K562 (cell line): ENCODE measurements around the gene BARD1. TPM values are rescaled to one million over a fixed set of nuclear protein-coding genes. Genes with fewer than 3 reads are reported as not detected.

Source experiments
- ATAC-seq: fragments of 200-7000 bp; cut with Tn5 transposase; 3 replicates; pipeline ENCODE4 v1.9.1; 2020; ENCODE audit warnings: moderate library complexity
- BruUV-seq: library from RNA; stranded (reverse); fragments of 400-500 nt; replicated peaks from 2 replicates; lab custom pipeline; 2021; lab: Mats Ljungman, UMichigan
- CTCF ChIA-PET: fragments of 300-600 bp; formaldehyde crosslinking; extraction: SDS; loops from one replicate; lab custom pipeline; 2021; ENCODE audit warnings: low intra/inter-chr PET ratio; lab: Yijun Ruan, JAX
- POLR2A ChIA-PET: fragments of 300-600, 350-650 bp; sonication (Branson Sonifier 250); formaldehyde crosslinking; extraction: SDS; loops from one replicate; lab custom pipeline; 2021; ENCODE audit warnings: antibody characterized with exemption, inconsistent platforms; lab: Yijun Ruan, JAX
- DNase-seq, 4 experiments: peaks; one replicate each; pipeline versions ENCODE4 v3.0.0 to v3.0.0-alpha.2; 2011 to 2018; ENCODE audit warnings: low spot score in 3 of 4, mixed read lengths in 3 of 4; ENCODE audit errors: extremely low read depth in 1 of 4
- FAIRE-seq: peaks from 2 replicates; lab custom pipeline; 2011; peaks lifted over from hg19 to GRCh38; lab: Jason Lieb, UNC
- H2AFZ ChIP-seq: 2 replicates; pipeline ENCODE4 v1.6.0; 2011; ENCODE audit warnings: low read depth, low read length, control low read depth, inconsistent platforms
- H3K27ac ChIP-seq: fragments of 200-600 bp; 3 replicates; pipeline ENCODE4 v1.8.0; 2011; ENCODE audit warnings: low read depth, mild to moderate bottlenecking, control low read depth, inconsistent platforms, low read length, moderate library complexity, mixed read lengths; ENCODE audit errors: extremely low read depth
- H3K27me3 ChIP-seq, 2 experiments: fragments of 300-600 bp in 1 of 2; 2 replicates in 1 of 2; 3 replicates in 1 of 2; pipeline versions ENCODE4 v1.6.0 to v1.8.0; 2011; ENCODE audit warnings: inconsistent platforms in 2 of 2, low read length in 2 of 2, mild to moderate bottlenecking in 1 of 2, mixed read lengths in 1 of 2, moderate library complexity in 1 of 2; ENCODE audit not compliant: control insufficient read depth in 2 of 2, insufficient read depth in 2 of 2
- H3K36me3 ChIP-seq: fragments of 300-600 bp; 3 replicates; pipeline ENCODE4 v1.8.0; 2011; ENCODE audit warnings: mild to moderate bottlenecking, low read length, inconsistent platforms; ENCODE audit not compliant: control insufficient read depth, insufficient read depth
- H3K4me1 ChIP-seq, 2 experiments: fragments of 200-600 bp in 1 of 2; replicated peaks in 1 of 2; 2 replicates in 1 of 2; 3 replicates in 1 of 2; pipeline versions ENCODE4 v1.5.1 to v1.8.0; 2011; ENCODE audit warnings: inconsistent platforms in 2 of 2, low read length in 2 of 2, mild to moderate bottlenecking in 1 of 2, mixed read lengths in 1 of 2, moderate library complexity in 1 of 2; ENCODE audit not compliant: control insufficient read depth in 2 of 2, insufficient read depth in 2 of 2
- H3K4me2 ChIP-seq: 2 replicates; pipeline ENCODE4 v1.6.1; 2011; ENCODE audit warnings: low read length, control low read depth, inconsistent platforms, mixed read lengths; ENCODE audit not compliant: insufficient read depth
- H3K4me3 ChIP-seq: fragments of 200-600 bp; sonication (generic), shearing (Covaris generic); 2 replicates; pipeline ENCODE4 v1.5.1; 2016; ENCODE audit warnings: control low read depth, inconsistent platforms
- H3K79me2 ChIP-seq: fragments of 200-600 bp; 3 replicates; pipeline ENCODE4 v1.8.0; 2011; ENCODE audit warnings: low read length, inconsistent platforms; ENCODE audit not compliant: control insufficient read depth, insufficient read depth
- H3K9ac ChIP-seq, 2 experiments: 2 replicates each; pipeline versions ENCODE4 v1.6.0 to v1.6.1; 2011; ENCODE audit warnings: low read depth in 2 of 2, low read length in 2 of 2, control low read depth in 1 of 2, inconsistent platforms in 1 of 2, mild to moderate bottlenecking in 1 of 2, mixed read lengths in 1 of 2; ENCODE audit not compliant: insufficient read depth in 1 of 2
- H3K9me1 ChIP-seq: one replicate; pipeline ENCODE4 v1.6.0; 2011; ENCODE audit warnings: inconsistent platforms, mild to moderate bottlenecking, low read length, moderate library complexity; ENCODE audit not compliant: control insufficient read depth, insufficient read depth
- H3K9me3 ChIP-seq: replicated peaks from 2 replicates; pipeline ENCODE4 v1.5.1; 2011; ENCODE audit warnings: low read depth, low read length, inconsistent platforms; ENCODE audit not compliant: control insufficient read depth, insufficient read depth
- H4K20me1 ChIP-seq: replicated peaks from 2 replicates; pipeline ENCODE4 v1.6.1; 2011; ENCODE audit warnings: low read length, inconsistent platforms, mixed read lengths; ENCODE audit not compliant: control insufficient read depth, insufficient read depth
- XRCC5 ChIP-seq: fragments of 200-400 bp; formaldehyde crosslinking; IDR thresholded peaks from 2 replicates; pipeline ENCODE4 v1.6.1; 2017; ENCODE audit warnings: low read depth, mild to moderate bottlenecking, low read length
- WGBS: fragments of 100-300 bp; shearing (Covaris generic); methylation state at CpG from one replicate; pipeline ENCODE4 v1.1.6; 2016; ENCODE audit warnings: low coverage, mixed read lengths; ENCODE audit not compliant: insufficient coverage; ENCODE audit errors: missing lambda C conversion rate; 5-methylcytosine and 5-hydroxymethylcytosine counted together
- in situ Hi-C: fragments of 300-500 bp; cut with MboI; formaldehyde crosslinking; loops from 4 replicates; pipeline ENCODE4 v1.15.0; 2018; ENCODE audit warnings: inconsistent platforms, mixed read lengths
- intact Hi-C: fragments of 100-400 bp; cut with micrococcal nuclease; formaldehyde crosslinking; loops from 2 replicates; pipeline ENCODE4 v1.14.2; 2022
- polyA plus RNA-seq, 8 experiments: library from polyadenylated mRNA; depleted of rRNA in 4 of 8; stranded (reverse) in 5 of 8; unstranded in 3 of 8; fragments of >200 nt; fragmentation: Nextera tagmentation in 2 of 8; fragmentation: Illumina TruSeq in 1 of 8; extraction: Ambion mirVana in 2 of 8; extraction: Trizol in 1 of 8; gene quantifications; 2 replicates each; pipeline versions ENCODE4 v1.2.1 to v1.2.3, GENCODE V29; 2011 to 2014; ENCODE audit warnings: inconsistent platforms in 1 of 8, missing spikeins in 1 of 8
- total RNA-seq, 7 experiments: library from RNA; depleted of rRNA in 6 of 7; stranded (reverse); fragments of >200 nt in 6 of 7; fragmentation: Illumina TruSeq in 2 of 7; extraction: Trizol in 2 of 7; gene quantifications; 2 replicates each; pipeline versions ENCODE4 v1.2.1 to v1.2.3, GENCODE V29; 2011 to 2021; ENCODE audit warnings: low replicate concordance in 1 of 7
- TF ChIP-seq, protein P1 (sequence below), 2 experiments: fragments of 450-650 bp in 1 of 2; sonication (generic) in 1 of 2; formaldehyde crosslinking in 1 of 2; IDR thresholded peaks; 2 replicates each; pipeline versions ENCODE4 v1.7.1 to v1.9.0; 2016 to 2022; ENCODE audit warnings: inconsistent platforms in 1 of 2, mild to moderate bottlenecking in 1 of 2, missing genetic modification reagents in 1 of 2

Gene BARD1
- total and polyA plus RNA-seq, 9 of the 15 experiments (the other 6 are each of a cell fraction or from before 2014, with no cell fraction given) = 6.3 to 18.9 (median 11.3) TPM

DNA sequence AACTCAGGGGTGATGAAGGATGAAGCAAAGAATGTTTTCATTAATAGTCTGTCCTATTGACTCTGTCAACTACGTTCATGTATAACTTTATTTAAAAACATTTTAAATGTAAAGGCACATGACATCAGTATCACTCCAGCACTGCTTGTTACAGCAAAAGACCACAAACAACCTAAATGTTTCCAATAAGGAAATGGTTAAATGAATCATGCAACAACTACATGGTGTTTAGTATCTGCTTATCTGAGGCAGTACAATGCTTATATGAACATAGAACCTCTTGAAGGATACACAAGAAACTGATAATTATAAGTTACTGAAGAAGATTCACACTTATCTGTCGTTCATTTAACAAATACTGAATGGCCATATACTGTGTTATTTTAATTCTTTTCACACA is 8.4 kb downstream of the BARD1 start:
- TF ChIP-seq, protein P1, sequence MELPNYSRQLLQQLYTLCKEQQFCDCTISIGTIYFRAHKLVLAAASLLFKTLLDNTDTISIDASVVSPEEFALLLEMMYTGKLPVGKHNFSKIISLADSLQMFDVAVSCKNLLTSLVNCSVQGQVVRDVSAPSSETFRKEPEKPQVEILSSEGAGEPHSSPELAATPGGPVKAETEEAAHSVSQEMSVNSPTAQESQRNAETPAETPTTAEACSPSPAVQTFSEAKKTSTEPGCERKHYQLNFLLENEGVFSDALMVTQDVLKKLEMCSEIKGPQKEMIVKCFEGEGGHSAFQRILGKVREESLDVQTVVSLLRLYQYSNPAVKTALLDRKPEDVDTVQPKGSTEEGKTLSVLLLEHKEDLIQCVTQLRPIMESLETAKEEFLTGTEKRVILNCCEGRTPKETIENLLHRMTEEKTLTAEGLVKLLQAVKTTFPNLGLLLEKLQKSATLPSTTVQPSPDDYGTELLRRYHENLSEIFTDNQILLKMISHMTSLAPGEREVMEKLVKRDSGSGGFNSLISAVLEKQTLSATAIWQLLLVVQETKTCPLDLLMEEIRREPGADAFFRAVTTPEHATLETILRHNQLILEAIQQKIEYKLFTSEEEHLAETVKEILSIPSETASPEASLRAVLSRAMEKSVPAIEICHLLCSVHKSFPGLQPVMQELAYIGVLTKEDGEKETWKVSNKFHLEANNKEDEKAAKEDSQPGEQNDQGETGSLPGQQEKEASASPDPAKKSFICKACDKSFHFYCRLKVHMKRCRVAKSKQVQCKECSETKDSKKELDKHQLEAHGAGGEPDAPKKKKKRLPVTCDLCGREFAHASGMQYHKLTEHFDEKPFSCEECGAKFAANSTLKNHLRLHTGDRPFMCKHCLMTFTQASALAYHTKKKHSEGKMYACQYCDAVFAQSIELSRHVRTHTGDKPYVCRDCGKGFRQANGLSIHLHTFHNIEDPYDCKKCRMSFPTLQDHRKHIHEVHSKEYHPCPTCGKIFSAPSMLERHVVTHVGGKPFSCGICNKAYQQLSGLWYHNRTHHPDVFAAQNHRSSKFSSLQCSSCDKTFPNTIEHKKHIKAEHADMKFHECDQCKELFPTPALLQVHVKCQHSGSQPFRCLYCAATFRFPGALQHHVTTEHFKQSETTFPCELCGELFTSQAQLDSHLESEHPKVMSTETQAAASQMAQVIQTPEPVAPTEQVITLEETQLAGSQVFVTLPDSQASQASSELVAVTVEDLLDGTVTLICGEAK (IDR thresholded peaks at IDR 0.05) = peak; percentile 45; the same call in 1 of the 2 replicates
- TF ChIP-seq, protein P1 (CRISPR knock-in tag; IDR thresholded peaks at IDR 0.05) = no peak
- TF ChIP-seq XRCC5 = no peak
- 79% methylated on average over 2 of the region's 2 CpGs for WGBS
- no TSS peak for BruUV-seq
- H3K4me1 ChIP-seq = no peaks in the 10 kb centered on the region; a peak in 2 of 5 replicates
- FAIRE-seq (no peak), ATAC-seq (no peak), DNase-seq (no peak)
- no peak overlapping the region for H3K4me2 ChIP-seq
- no peaks in the 10 kb centered on the region for H3K9me1 ChIP-seq
- H3K4me3 ChIP-seq = no peak overlapping the region
- in situ Hi-C loops (no loop called here), intact Hi-C loops (no loop called here)
- peaks cover 80% of the 10 kb centered on the region for H3K79me2 ChIP-seq
- POLR2A ChIA-PET = no interaction called here
- H3K36me3 ChIP-seq = peaks cover 12% of the 10 kb centered on the region; the same call in 2 of the 3 replicates
- no peak overlapping the region for H3K27ac ChIP-seq
- H3K27me3 ChIP-seq = no peaks in the 10 kb centered on the region
- CTCF ChIA-PET = no interaction called here
- no peak overlapping the region for H3K9ac ChIP-seq
- H4K20me1 ChIP-seq = no peaks in the 10 kb centered on the region
- no peaks in the 10 kb centered on the region for H3K9me3 ChIP-seq
- no peak overlapping the region for H2AFZ ChIP-seq
